ENCODE data around the gene C12orf76.

GRCh38 chr12:110002676-110003515 is 45.4 kb downstream of the C12orf76 start:
- no peak for TF ChIP-seq POLR2A (IDR thresholded peaks at IDR 0.05)
- TF ChIP-seq CTCF (IDR thresholded peaks at IDR 0.05), result no peak
- no peak for TF ChIP-seq POLR2AphosphoS5 (IDR thresholded peaks at IDR 0.05)
- no peak for TF ChIP-seq EP300 (IDR thresholded peaks at IDR 0.05; ENCODE audit: low read depth)
